NK-92 treated with Interleukin-12 subunit alpha and Interleukin-12 subunit beta, amount 100 ng/mL, for 24 hours (cell line): ENCODE data around the gene BIRC5.

Experiments used
- DNase-seq: peaks from one replicate; lab custom pipeline; 2025; lab: John Stamatoyannopoulos, UW

The BIRC5 gene

DNA sequence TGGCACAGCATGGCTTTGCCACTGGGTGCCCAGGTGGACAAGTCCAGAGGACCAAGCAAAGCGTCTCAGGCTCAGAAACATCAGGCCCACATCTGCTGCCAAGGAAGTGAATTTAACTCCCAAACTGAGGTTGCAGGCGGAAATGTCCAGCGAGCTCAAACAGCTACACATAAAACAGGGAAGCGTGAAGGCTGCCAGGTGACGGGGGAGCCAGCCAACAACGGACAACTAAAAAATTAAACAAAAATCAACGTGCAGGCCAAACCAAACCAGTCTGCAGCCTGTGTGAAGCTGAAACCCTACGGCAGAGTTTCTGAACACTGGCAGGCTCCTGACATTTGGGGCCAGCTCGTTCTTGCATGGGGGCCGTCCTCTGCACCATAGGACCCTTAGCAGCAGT lies 29.7 kb upstream of the BIRC5 start:
- DNase-seq = no peak

DNA sequence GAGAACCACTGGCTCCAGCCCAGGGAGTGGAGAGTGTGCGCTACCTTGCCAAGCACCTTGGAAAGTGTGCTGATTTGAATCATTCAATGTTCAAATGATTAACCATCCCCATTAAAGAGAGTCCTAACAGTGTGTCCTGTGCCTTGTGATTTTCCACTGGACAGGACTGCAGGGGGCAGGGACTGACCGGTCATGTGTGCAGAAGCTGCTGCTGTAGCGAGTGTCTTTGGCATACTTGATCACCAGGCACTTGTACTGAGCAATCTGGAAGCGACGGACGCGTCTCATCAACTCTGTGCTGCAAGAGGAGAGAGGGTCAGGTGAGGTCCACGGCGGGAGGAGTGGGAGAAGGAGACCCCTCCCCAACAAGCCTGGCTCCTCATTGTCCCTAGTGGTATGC lies 29.2 kb upstream of the BIRC5 start:
- DNase-seq = no peak

DNA sequence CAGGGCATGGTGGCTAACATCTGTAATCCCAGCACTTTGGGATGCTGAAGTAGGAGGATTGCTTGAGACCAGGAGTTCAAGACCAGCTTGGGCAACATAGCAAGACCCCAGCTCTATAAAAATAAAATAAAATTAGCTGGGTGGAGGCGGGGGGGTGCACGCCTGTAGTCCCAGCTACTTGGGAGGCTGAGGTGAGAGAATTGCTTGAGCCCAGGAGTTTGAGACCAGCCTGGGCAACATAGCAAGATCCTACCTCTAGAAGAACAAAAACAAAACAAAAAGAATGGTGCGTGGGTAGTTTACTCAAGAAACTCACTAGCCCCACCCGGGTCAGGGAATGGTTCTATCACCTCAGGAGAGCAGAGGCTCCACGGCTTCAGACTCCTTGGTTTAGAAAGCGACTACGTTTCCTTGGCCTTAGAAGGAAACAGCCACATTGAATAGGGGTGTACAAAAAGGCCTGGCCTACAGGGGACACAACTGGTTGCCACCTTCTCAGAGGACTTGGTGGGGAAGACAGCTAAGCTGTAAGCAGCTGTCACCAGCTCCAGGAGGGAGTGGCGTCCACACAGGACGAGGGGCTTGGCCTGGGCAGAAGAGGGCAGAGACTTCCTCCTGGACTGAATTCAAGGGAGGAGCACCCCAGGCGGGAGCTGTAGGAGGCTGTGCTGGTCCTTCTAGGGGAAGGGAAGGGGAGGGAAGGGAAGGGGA lies 27.9 kb upstream of the BIRC5 start:
- no peak for DNase-seq

- DNase-seq = peak; percentile 96
These were observed 27.1 kb upstream of the BIRC5 start, which contains the start of the genes AFMID and TK1 for GRCh38 chr17:78186692-78187595. TSS of gene AFMID (plus strand) at chr17:78187362. CDS start at chr17:78187371, 9 bp downstream. TSS of gene TK1 (minus strand) at chr17:78187052. CDS start at chr17:78186994, 58 bp downstream.

GRCh38 chr17:78196716-78197115 lies 17.3 kb upstream of the BIRC5 start:
- no peak for DNase-seq

- no peak for DNase-seq
These were observed 16.8 kb upstream of the BIRC5 start for GRCh38 chr17:78197147-78197832.

DNA sequence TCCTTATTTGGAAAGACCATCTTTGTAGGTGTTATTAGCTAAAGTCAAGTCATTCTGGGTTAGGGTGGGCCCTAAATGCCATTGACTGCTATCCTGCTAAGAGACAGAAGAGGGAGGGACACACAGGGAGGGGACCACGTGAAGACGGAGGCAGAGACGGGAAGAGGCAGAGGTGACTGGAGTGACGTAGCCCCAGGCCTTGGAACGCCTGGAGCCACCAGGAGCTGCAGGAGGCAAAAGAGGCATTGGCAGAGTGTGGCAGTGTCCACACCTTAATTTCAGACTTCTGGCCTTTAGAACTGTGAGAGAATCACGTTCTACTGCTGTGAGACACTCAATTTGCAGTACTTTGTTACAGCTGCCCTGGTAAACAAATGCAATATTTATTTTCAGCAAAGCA lies 13.6 kb upstream of the BIRC5 start:
- no peak for DNase-seq

DNA sequence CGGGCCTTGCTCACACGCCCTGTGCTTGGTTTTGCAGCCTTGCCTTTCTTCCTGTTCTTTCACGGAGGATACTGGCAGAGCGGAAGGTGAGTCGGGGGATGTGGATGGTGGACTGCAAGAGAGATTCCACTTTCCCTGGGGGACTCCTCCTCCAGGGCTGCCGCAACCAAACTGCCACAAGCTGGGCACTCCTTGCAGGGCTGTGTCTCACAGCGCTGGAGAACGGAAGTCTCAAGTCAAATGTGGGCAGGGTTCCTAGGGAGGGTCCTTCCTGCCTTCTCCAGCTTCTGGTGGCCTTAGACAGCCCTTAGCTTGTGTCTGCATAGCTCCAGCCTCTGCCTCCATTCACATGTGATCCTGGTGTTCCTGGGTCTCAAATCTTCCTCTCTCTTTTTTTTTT lies 11.4 kb upstream of the BIRC5 start:
- DNase-seq = no peak

DNA sequence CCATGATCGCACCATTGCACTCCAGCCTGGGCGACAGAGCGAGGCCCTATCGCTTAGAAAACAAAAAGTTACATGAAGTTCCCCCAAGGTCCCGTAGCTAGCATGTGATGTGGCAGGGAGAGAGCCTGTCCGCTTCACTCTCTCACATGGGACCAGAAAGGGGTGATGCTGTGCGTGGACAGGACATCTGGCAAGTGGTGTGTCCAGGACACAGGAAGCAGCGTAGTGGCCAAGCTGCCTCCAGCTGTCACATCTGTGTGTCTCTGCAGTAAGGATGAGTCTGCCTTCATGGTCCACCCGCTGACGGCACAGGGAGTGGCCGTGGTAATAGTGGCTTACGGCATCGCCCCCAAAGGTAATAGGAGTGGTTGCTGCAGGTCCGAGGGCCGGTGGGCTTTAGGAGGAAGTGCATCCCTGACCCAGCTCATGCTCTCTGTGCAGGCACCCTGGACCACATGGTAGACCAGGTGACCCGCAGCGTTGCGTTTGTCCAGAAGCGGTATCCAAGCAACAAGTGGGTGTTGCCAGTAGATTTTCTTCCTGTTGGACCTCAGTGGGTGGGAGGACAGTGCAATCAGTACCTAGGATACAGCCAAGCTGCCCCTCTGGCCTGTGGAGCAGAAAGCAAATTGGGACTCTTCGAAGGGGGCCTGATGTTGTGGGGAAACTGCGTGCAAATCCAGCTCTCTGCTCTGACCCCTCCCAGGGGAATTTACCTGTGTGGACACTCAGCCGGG lies 9.5 kb upstream of the BIRC5 start:
- no peak for DNase-seq

DNA sequence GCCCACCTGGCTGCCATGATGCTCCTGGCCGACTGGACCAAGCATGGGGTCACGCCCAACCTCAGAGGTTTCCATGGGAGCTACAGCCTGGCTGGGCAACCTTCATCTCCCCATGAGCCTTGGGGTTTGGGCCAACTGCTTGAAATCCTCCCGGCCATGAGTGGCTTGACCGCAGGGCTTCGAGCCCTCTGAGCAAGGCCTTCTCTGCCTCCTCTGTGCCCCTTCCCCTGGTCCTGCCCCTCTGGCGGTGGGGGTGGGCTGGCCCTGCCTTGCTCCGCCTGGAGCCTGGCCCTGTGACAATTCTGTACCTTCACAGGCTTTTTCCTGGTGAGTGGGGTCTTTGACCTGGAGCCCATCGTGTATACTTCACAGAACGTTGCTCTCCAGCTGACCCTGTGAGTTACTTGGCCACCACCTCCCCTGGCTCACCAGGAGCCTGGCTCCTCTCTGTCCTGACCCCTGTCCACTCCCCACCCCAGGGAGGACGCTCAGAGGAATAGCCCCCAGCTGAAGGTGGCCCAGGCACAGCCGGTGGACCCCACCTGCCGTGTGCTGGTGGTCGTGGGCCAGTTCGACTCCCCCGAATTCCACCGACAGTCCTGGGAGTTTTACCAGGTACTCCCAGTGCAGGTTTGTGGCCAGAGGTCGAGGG lies 8.8 kb upstream of the BIRC5 start:
- DNase-seq = no peak

GRCh38 chr17:78206298-78206697 lies 7.8 kb upstream of the BIRC5 start:
- no peak for DNase-seq

DNA sequence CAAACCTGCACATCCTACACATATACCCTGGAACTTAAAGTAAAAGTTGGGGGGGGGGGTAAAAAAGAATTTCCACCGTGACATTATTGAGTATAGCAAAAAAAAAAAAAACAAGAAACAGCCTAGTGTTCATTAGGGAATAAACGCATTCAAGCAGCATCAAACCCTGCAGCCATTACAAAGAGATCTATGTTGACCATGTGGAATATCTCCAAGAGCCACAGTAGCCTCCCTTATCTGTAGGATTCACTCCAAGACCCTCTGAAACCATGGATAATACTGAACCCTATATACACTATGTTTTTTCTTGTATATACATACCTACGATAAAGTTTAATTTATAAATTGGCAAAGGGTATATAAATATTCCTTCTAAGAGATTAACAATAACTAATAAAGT lies 5.6 kb upstream of the BIRC5 start:
- DNase-seq = no peak

DNA sequence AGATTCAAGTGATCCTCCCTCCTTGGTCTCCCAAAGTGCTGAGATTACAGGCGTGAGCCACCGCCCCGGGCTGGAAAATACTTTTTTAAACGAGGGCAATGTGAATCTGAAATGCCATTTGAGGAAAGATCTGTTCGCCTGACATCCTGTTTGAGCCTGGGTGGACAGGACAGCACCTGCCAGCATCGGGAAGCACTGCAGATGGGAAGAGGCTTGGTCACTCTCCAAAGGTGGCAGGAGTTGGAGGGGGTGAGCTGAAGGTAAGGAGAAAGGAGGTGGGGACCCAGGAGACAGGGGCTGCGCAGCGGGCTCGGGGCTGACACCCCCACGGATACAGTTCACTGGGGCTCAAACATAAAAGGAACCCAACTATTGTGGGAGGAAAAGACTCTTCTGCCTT lies 3.9 kb upstream of the BIRC5 start:
- DNase-seq = no peak

DNA sequence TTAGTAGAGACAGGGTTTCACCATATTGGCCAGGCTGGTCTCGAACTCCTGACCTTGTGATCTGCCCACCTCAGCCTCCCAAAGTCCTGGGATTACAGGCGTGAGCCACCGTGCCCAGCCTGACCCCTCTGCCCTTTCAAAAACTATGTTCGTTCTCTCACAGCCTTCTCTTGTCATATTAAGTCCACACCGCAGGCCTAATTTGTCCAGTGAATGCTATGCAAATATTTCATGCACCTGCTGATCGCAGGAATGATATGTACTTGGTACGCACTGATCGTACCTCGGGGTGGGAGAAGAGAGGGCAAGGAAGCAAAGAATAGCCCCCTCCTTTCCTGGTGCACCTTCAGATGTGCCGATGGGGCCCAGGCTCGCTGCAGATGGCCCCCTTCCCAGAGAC lies 3.0 kb upstream of the BIRC5 start:
- DNase-seq = no peak

DNA sequence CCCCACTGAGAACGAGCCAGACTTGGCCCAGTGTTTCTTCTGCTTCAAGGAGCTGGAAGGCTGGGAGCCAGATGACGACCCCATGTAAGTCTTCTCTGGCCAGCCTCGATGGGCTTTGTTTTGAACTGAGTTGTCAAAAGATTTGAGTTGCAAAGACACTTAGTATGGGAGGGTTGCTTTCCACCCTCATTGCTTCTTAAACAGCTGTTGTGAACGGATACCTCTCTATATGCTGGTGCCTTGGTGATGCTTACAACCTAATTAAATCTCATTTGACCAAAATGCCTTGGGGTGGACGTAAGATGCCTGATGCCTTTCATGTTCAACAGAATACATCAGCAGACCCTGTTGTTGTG lies 631 bp downstream of the BIRC5 start:
- no peak for DNase-seq

DNA sequence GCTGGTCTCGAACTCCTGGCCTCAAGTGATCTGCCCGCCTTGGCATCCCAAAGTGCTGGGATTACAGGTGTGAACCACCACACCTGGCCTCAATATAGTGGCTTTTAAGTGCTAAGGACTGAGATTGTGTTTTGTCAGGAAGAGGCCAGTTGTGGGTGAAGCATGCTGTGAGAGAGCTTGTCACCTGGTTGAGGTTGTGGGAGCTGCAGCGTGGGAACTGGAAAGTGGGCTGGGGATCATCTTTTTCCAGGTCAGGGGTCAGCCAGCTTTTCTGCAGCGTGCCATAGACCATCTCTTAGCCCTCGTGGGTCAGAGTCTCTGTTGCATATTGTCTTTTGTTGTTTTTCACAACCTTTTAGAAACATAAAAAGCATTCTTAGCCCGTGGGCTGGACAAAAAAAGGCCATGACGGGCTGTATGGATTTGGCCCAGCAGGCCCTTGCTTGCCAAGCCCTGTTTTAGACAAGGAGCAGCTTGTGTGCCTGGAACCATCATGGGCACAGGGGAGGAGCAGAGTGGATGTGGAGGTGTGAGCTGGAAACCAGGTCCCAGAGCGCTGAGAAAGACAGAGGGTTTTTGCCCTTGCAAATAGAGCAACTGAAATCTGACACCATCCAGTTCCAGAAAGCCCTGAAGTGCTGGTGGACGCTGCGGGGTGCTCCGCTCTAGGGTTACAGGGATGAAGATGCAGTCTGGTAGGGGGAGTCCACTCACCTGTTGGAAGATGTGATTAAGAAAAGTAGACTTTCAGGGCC lies 5.5 kb downstream of the BIRC5 start:
- no peak for DNase-seq

DNA sequence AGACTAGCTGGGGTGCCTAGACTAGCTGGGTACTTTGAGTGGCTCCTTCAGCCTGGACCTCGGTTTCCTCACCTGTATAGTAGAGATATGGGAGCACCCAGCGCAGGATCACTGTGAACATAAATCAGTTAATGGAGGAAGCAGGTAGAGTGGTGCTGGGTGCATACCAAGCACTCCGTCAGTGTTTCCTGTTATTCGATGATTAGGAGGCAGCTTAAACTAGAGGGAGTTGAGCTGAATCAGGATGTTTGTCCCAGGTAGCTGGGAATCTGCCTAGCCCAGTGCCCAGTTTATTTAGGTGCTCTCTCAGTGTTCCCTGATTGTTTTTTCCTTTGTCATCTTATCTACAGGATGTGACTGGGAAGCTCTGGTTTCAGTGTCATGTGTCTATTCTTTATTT lies 9.0 kb downstream of the BIRC5 start:
- DNase-seq = no peak

DNA sequence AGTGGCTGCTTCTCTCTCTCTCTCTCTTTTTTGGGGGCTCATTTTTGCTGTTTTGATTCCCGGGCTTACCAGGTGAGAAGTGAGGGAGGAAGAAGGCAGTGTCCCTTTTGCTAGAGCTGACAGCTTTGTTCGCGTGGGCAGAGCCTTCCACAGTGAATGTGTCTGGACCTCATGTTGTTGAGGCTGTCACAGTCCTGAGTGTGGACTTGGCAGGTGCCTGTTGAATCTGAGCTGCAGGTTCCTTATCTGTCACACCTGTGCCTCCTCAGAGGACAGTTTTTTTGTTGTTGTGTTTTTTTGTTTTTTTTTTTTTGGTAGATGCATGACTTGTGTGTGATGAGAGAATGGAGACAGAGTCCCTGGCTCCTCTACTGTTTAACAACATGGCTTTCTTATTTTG lies 9.7 kb downstream of the BIRC5 start:
- no peak for DNase-seq

DNA sequence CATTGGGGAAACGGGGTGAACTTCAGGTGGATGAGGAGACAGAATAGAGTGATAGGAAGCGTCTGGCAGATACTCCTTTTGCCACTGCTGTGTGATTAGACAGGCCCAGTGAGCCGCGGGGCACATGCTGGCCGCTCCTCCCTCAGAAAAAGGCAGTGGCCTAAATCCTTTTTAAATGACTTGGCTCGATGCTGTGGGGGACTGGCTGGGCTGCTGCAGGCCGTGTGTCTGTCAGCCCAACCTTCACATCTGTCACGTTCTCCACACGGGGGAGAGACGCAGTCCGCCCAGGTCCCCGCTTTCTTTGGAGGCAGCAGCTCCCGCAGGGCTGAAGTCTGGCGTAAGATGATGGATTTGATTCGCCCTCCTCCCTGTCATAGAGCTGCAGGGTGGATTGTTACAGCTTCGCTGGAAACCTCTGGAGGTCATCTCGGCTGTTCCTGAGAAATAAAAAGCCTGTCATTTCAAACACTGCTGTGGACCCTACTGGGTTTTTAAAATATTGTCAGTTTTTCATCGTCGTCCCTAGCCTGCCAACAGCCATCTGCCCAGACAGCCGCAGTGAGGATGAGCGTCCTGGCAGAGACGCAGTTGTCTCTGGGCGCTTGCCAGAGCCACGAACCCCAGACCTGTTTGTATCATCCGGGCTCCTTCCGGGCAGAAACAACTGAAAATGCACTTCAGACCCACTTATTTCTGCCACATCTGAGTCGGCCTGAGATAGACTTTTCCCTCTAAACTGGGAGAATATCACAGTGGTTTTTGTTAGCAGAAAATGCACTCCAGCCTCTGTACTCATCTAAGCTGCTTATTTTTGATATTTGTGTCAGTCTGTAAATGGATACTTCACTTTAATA lies 10.4 kb downstream of the BIRC5 start:
- no peak for DNase-seq
